Tibial nerve (tissue), 3 donors: Measurements from ENCODE around the gene LRRC66.

ENCODE experiments used
- CTCF ChIP-seq, 5 experiments: fragments of 200-600 bp in 3 of 5; fragments of 450-650 bp in 2 of 5; sonication (generic) in 3 of 5; IDR thresholded peaks; one replicate each; pipeline ENCODE4 v1.5.1; 2016 to 2019; ENCODE audit warnings: antibody characterized with exemption in 5 of 5, mild to moderate bottlenecking in 3 of 5, moderate library complexity in 2 of 5
- POLR2A ChIP-seq, 2 donors: fragments of 450-650 bp; IDR thresholded peaks; one replicate each; pipeline ENCODE4 v1.6.1; 2017; ENCODE audit warnings: antibody characterized with exemption in 2 of 2, mild to moderate bottlenecking in 2 of 2, moderate library complexity in 2 of 2

- TF ChIP-seq CTCF (IDR thresholded peaks at IDR 0.05): no peak
- no peak for TF ChIP-seq POLR2A (IDR thresholded peaks at IDR 0.05)
Observed at GRCh38 chr4:51965862-51966261, 54.3 kb downstream of the LRRC66 start.
